Panc1 (cell line): Measurements from ENCODE around the gene IL4. TPM values are rescaled to one million over a fixed set of nuclear protein-coding genes. Genes with fewer than 3 reads are reported as not detected.

Source experiments
- ATAC-seq: fragments of 200-7000 bp; cut with Tn5 transposase; 2 replicates; pipeline ENCODE4 v1.9.1; 2020; ENCODE audit warnings: mild to moderate bottlenecking, moderate library complexity
- Bru-seq: library from RNA; stranded (reverse); fragments of 400-500 nt; gene quantifications from one replicate; lab custom pipeline; 2021; lab: Mats Ljungman, UMichigan
- BruChase-seq, 2 experiments: library from RNA; stranded (reverse); fragments of 400-500 nt; gene quantifications; one replicate each; lab custom pipeline; 2021; lab: Mats Ljungman, UMichigan
- BruUV-seq: library from RNA; stranded (reverse); fragments of 400-500 nt; replicated peaks from 2 replicates; lab custom pipeline; 2021; lab: Mats Ljungman, UMichigan
- CTCF ChIA-PET: fragments of 300-600 bp; sonication (Branson Sonifier 250); formaldehyde crosslinking; loops from one replicate; lab custom pipeline; 2022; ENCODE audit warnings: antibody characterized with exemption; lab: Charles Lee
- POLR2A ChIA-PET: fragments of 300-600 bp; sonication (Branson Sonifier 250); formaldehyde crosslinking; loops from one replicate; lab custom pipeline; 2022; ENCODE audit warnings: antibody characterized with exemption; lab: Charles Lee
- DNase-seq: peaks from one replicate; pipeline ENCODE4 v3.0.0-alpha.2; 2010; ENCODE audit warnings: low read depth, low spot score
- H3K27ac ChIP-seq: 2 replicates; pipeline ENCODE4 v1.5.1; 2011; ENCODE audit warnings: mild to moderate bottlenecking, low read length, inconsistent platforms
- H3K27me3 ChIP-seq: fragments of 200-500 bp; sonication (Bioruptor generic); 2 replicates; pipeline ENCODE4 v1.6.0; 2014; ENCODE audit warnings: low read length, inconsistent platforms; ENCODE audit not compliant: control insufficient read depth, insufficient read depth
- H3K36me3 ChIP-seq: fragments of 200-500 bp; sonication (Bioruptor generic); 2 replicates; pipeline ENCODE4 v1.5.1; 2014; ENCODE audit warnings: inconsistent platforms, mild to moderate bottlenecking, low read length, moderate library complexity; ENCODE audit not compliant: control insufficient read depth, insufficient read depth
- H3K4me1 ChIP-seq: 2 replicates; pipeline ENCODE4 v1.5.1; 2011; ENCODE audit warnings: inconsistent platforms, mild to moderate bottlenecking, low read length, moderate library complexity; ENCODE audit not compliant: control insufficient read depth, insufficient read depth
- H3K4me3 ChIP-seq, 2 experiments: 2 replicates each; pipeline ENCODE4 v1.5.1; 2011 to 2012; ENCODE audit warnings: low read depth in 2 of 2, low read length in 2 of 2, mild to moderate bottlenecking in 2 of 2, inconsistent platforms in 1 of 2, moderate library complexity in 1 of 2
- H3K9me3 ChIP-seq: fragments of 200-500 bp; sonication (Bioruptor generic); 2 replicates; pipeline ENCODE4 v1.5.1; 2014; ENCODE audit warnings: low read depth, mild to moderate bottlenecking, inconsistent platforms, low read length, moderate library complexity; ENCODE audit not compliant: control insufficient read depth, insufficient read depth
- POLR2AphosphoS5 ChIP-seq: IDR thresholded peaks from 2 replicates; pipeline ENCODE4 v1.6.1; 2012; ENCODE audit warnings: mild to moderate bottlenecking, low read depth, low read length, moderate library complexity
- SIN3A ChIP-seq: IDR thresholded peaks from 2 replicates; pipeline ENCODE4 v1.6.1; 2012; ENCODE audit warnings: low read depth, mild to moderate bottlenecking, low read length, moderate library complexity, borderline replicate concordance; ENCODE audit not compliant: insufficient read depth
- TCF7L2 ChIP-seq: IDR thresholded peaks from 2 replicates; pipeline ENCODE4 v1.6.1; 2011; ENCODE audit warnings: mild to moderate bottlenecking, low read depth, low read length, inconsistent platforms
- in situ Hi-C: cut with HindIII; loops from 2 replicates; pipeline ENCODE4 v1.10.0; 2016; ENCODE audit warnings: low sequenced_read_pairs, low pct_unique_long_range_greater_than_20kb
- intact Hi-C: fragments of 100-400 bp; cut with micrococcal nuclease; formaldehyde crosslinking; loops from one replicate; pipeline ENCODE4 v1.10.0; 2022; ENCODE audit not compliant: unreplicated experiment
- long read RNA-seq: library from polyadenylated mRNA; unstranded; transcript quantifications from one replicate; pipeline ENCODE4 v2.0.0, GENCODE V29; 2021; ENCODE audit not compliant: unreplicated experiment
- polyA plus RNA-seq: library from polyadenylated mRNA; unstranded; fragments of >200 nt; gene quantifications from one replicate; pipeline ENCODE4 v1.2.1, GENCODE V29; 2012; ENCODE audit warnings: missing spikeins; ENCODE audit not compliant: insufficient read length
- total RNA-seq: library from RNA; stranded (reverse); gene quantifications from one replicate; pipeline ENCODE4 v1.2.1, GENCODE V29; 2021; ENCODE audit not compliant: unreplicated experiment
- TF ChIP-seq, protein P1 (sequence below), 2 experiments: IDR thresholded peaks; 2 replicates each; pipeline ENCODE4 v1.6.1; 2011 to 2012; ENCODE audit warnings: low read depth in 2 of 2, control low read depth in 1 of 2, low read length in 1 of 2, mild to moderate bottlenecking in 1 of 2, moderate library complexity in 1 of 2; ENCODE audit not compliant: insufficient read depth in 1 of 2
- TF ChIP-seq, protein P2 (sequence below): fragments of 450-650 bp; IDR thresholded peaks from 2 replicates; pipeline ENCODE4 v1.5.1; 2017; ENCODE audit warnings: mild to moderate bottlenecking

The IL4 gene
- not detected for total RNA-seq
- not detected for polyA plus RNA-seq
- percentile 8 among the genes with signal in this experiment for Bru-seq, nascent RNA
- not detected for BruChase-seq, experiment 1, labeled RNA remaining after a 2-hour chase
- not detected for BruChase-seq, experiment 2, labeled RNA remaining after a 6-hour chase
- long read RNA-seq, result 0 reads

DNA sequence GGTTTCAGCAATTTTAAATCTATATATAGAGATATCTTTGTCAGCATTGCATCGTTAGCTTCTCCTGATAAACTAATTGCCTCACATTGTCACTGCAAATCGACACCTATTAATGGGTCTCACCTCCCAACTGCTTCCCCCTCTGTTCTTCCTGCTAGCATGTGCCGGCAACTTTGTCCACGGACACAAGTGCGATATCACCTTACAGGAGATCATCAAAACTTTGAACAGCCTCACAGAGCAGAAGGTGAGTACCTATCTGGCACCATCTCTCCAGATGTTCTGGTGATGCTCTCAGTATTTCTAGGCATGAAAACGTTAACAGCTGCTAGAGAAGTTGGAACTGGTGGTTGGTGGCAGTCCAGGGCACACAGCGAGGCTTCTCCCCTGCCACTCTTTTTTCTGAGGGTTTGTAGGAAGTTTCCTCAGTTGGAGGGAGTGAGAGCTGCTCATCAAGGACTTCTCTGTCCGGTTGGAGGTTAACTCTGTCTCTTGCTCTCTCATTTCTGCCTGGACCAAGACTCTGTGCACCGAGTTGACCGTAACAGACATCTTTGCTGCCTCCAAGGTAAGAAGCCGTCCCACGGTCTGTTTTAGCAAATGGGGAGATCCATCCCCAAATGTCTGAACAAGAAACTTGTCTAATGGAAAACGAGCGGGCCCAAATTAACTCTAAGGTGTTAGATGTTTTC is at the start of gene IL4:
Gene IL4, plus strand, starts transcription at position 51 of the 692 bp plus-strand sequence. Its CDS starts 62 bp downstream, at position 113.
- no TSS peak for BruUV-seq
- Histone ChIP-seq H3K9me3 (no peaks in the 10 kb centered on the region), H3K36me3 (no peaks in the 10 kb centered on the region), H3K4me3 (peak within 1 kb of the TSS in 1 of 2 experiments; percentile 25; a peak in 1 of 4 replicates), H3K27me3 (no peaks in the 10 kb centered on the region), H3K4me1 (peaks cover 22% of the 10 kb centered on the region), H3K27ac (0 out of 2 replicates have a peak within 1 kb of the TSS, but pooled peaks have one; percentile 9)
- DNase-seq (no peak), ATAC-seq (peak; percentile 11; the same call in 1 of the 2 replicates)
- POLR2A ChIA-PET, result no interaction called here
- in situ Hi-C loops (no loop called here), intact Hi-C loops (no loop called here)
- TF ChIP-seq, protein P1, sequence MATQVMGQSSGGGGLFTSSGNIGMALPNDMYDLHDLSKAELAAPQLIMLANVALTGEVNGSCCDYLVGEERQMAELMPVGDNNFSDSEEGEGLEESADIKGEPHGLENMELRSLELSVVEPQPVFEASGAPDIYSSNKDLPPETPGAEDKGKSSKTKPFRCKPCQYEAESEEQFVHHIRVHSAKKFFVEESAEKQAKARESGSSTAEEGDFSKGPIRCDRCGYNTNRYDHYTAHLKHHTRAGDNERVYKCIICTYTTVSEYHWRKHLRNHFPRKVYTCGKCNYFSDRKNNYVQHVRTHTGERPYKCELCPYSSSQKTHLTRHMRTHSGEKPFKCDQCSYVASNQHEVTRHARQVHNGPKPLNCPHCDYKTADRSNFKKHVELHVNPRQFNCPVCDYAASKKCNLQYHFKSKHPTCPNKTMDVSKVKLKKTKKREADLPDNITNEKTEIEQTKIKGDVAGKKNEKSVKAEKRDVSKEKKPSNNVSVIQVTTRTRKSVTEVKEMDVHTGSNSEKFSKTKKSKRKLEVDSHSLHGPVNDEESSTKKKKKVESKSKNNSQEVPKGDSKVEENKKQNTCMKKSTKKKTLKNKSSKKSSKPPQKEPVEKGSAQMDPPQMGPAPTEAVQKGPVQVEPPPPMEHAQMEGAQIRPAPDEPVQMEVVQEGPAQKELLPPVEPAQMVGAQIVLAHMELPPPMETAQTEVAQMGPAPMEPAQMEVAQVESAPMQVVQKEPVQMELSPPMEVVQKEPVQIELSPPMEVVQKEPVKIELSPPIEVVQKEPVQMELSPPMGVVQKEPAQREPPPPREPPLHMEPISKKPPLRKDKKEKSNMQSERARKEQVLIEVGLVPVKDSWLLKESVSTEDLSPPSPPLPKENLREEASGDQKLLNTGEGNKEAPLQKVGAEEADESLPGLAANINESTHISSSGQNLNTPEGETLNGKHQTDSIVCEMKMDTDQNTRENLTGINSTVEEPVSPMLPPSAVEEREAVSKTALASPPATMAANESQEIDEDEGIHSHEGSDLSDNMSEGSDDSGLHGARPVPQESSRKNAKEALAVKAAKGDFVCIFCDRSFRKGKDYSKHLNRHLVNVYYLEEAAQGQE (IDR thresholded peaks at IDR 0.05; ENCODE audit: insufficient read depth in 1 of 2, low read depth in 2 of 2, low read length in 1 of 2), result no peak
- no peak for TF ChIP-seq SIN3A
- TF ChIP-seq POLR2AphosphoS5, result no peak
- TF ChIP-seq, protein P2, sequence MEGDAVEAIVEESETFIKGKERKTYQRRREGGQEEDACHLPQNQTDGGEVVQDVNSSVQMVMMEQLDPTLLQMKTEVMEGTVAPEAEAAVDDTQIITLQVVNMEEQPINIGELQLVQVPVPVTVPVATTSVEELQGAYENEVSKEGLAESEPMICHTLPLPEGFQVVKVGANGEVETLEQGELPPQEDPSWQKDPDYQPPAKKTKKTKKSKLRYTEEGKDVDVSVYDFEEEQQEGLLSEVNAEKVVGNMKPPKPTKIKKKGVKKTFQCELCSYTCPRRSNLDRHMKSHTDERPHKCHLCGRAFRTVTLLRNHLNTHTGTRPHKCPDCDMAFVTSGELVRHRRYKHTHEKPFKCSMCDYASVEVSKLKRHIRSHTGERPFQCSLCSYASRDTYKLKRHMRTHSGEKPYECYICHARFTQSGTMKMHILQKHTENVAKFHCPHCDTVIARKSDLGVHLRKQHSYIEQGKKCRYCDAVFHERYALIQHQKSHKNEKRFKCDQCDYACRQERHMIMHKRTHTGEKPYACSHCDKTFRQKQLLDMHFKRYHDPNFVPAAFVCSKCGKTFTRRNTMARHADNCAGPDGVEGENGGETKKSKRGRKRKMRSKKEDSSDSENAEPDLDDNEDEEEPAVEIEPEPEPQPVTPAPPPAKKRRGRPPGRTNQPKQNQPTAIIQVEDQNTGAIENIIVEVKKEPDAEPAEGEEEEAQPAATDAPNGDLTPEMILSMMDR, result no peak
- TF ChIP-seq TCF7L2, result no peak
- CTCF ChIA-PET, result no interaction called here

DNA sequence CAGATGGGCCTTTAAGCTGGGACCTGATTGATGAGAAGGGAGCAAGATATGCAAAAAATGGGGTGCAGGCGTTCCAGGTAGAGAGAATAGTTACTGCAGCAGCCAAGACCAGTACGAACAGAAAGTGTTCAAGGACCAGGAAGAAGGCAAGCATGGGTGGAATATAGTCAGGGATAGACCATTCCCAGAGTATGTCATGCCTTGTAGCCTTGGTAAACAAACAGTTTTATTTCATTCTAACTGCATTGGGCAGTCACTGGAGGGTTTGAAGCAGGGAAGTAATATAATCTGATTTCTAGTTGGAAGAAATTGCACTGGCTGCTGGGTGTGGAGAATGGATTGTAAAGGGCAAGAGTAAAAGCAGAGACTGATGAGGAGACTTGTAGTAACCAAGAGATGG is 46.3 kb upstream of the IL4 start:
- no TSS peak for BruUV-seq
- in situ Hi-C loops (no loop called here), intact Hi-C loops (no loop called here)
- Histone ChIP-seq H3K27ac (no peak overlapping the region), H3K4me3 (no peak overlapping the region), H3K36me3 (no peaks in the 10 kb centered on the region; the same call in 1 of the 2 replicates), H3K9me3 (no peaks in the 10 kb centered on the region), H3K27me3 (no peaks in the 10 kb centered on the region), H3K4me1 (no peaks in the 10 kb centered on the region)
- ChIA-PET CTCF (no interaction called here), POLR2A (no interaction called here)
- no peak for TF ChIP-seq SIN3A
- DNase-seq (no peak), ATAC-seq (no peak)
